ENCODE data around the gene AMOTL1.
"Not testable (repeated sequence)": the region's sequence is repeated elsewhere in the genome, so short reads cannot be mapped to it uniquely, and the experiment has no call there.

AMOTL1 gene

DNA sequence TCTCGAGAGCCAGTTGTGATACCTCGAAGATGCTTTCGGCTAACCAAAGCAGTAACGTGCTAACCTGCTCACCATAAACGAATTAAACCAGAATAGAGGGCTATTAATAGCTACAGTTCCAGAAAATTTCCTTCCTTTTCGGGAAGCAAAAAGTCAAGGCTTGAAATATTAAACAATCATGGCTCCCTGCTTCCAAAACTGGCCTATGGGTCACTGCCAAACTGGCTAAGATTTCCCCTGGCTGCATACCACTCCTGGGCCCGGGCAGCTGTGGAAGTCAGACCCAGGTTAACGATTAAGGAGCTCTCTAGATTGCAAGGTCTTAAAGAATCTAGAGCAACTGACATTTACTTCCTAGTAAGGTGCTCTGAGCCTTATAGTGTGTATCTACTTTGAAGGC lies 1.7 kb downstream of the AMOTL1 start:
- no peak for DNase-seq

DNA sequence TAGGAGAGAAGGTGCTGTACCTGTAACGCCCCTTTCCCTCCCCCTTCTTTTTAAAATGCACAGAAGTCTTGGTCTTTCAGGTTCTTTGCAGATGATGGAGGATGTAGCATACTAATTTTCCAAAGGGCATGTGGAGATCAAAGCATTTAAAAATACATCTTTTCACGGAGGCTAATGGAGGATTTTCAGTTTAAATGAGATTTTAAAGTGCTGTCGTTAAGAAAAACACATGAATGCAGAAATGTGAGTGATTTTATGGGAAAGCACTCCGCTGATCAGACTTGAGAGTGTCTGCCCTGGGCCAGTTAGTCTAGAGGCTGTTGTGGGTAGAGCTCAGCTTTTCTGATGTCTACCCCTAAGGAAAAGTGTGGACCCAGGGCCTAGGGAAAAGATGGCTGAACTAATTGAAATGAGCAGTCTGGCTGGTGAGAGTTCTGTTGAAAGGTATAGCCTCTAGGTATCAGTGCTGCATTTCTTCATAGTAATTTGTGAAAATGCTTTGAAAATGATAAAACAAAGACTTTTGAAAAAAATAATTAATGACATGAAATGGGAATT lies 2.5 kb downstream of the AMOTL1 start:
- no peak for DNase-seq

- DNase-seq, result no peak
Measured at GRCh38 chr11:94771390-94771789, 3.2 kb downstream of the AMOTL1 start.

DNA sequence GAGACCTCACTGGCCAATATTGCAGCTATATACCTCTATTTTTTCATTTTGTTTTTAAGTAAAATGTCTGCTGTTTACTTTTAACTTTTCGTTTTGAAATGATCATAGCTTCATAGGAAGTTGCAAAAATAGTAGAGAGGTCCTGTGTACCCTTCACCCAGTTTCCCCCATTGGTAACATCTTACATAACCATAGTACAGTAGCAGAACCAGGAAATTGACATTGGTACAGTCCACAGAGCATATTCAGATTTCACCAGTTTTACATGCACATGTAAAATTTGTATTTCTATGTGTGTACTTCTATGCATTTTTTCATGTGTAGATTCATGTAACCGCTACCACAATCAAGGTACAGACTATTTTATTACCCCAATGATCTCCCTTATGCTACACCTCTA lies 3.8 kb downstream of the AMOTL1 start:
- DNase-seq, result no peak

- DNase-seq, result no peak
Measured at GRCh38 chr11:94773842-94774241, 5.7 kb downstream of the AMOTL1 start.

- no peak for DNase-seq
Measured at GRCh38 chr11:94774345-94774744, 6.2 kb downstream of the AMOTL1 start.

GRCh38 chr11:94775567-94776327 lies 7.6 kb downstream of the AMOTL1 start:
- no peak for DNase-seq

DNA sequence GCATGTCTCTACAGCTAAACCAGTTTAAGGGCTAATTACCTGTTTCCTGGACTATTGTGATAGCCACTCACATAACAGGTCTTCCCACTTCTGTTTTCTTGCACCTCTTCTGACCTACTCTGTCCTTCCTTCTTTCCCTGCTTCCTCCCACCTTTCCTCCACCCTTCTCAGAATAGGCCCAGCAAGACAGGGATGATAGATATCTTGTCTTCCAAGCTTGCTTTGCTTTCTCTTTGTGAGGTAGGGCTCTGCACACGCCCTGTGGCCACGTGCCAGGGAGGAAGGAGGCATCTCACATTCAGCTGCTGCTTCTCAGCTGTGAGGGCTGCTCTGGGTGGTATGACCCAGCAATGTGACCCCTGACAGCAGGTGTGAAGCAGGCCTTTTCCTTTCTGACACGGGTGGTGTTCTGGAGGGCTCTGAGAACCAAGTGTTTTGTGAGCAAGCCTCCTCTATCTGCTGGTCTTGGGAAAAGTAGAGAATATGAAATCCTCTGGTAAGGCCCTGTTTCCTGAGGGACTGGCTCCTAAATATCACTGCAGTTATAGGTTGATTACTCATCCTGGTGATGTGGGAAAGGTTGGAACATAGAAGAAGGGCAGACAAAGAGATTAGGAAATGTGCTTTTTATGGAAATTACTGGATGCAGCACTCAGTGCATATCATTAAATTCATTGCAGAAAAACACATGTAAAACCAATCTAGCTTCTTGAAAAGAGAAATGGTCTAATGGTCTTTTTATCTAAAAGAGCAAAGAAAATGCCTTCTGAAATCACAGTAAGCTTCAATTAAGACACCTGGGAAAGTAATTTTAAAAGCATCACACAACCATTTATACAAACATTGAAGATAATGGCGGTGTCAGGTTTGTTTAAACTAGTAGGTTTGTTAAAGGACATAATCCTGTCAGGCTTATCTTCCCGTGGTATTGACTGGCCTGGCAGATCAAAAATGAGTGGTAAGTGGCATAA lies 8.5 kb downstream of the AMOTL1 start:
- DNase-seq, result no peak

GRCh38 chr11:94780432-94780831 lies 12.3 kb downstream of the AMOTL1 start:
- no peak for DNase-seq

- DNase-seq, result no peak
Measured at GRCh38 chr11:94781837-94782236, 13.7 kb downstream of the AMOTL1 start.

GRCh38 chr11:94782446-94782845 lies 14.3 kb downstream of the AMOTL1 start:
- DNase-seq, result no peak

GRCh38 chr11:94784884-94785283 lies 16.7 kb downstream of the AMOTL1 start:
- no peak for DNase-seq

DNA sequence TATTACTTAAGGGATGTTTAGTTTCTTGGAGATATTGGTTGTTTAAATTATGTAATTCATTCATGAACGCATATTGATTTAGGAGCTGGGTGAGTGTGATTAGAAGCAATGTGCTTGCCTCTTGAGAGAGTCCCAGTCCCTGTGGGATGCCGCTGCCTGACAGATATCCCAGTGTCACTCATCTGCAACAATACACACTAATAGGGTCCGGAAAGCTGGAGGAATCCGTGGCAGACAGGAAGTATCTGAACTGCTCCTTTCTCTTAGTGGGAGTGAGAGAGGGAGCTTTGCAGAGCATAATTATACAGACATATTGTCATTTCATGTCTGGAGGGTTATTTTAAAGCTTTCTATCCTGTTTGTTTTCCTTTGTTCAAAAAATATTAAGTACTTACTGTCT lies 17.4 kb downstream of the AMOTL1 start:
- DNase-seq, result no peak

GRCh38 chr11:94786264-94787126 lies 18.3 kb downstream of the AMOTL1 start:
- DNase-seq, result no peak

- DNase-seq, result no peak
Measured at GRCh38 chr11:94787801-94788200, 19.6 kb downstream of the AMOTL1 start.

- no peak for DNase-seq
Measured at GRCh38 chr11:94788396-94788795, 20.2 kb downstream of the AMOTL1 start.

DNA sequence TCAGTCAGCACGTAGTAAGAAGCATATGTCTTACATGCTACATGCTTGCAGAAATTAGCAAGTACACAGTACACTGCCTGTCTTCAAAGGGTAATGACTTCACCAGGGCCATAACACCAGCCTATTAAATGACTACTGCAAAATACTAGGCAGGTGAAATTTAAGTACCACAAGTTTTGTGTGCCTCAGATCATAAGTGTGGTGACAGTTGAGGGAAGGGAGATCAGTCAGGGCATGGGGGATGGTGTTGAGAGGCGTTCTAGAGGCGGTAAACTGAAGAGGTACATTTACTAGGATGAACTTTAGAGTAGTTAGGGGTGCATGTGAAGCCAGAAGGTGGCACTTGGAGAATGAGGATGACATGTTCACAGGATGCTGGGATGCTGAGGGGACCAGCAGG lies 22.0 kb downstream of the AMOTL1 start:
- DNase-seq, result no peak

DNA sequence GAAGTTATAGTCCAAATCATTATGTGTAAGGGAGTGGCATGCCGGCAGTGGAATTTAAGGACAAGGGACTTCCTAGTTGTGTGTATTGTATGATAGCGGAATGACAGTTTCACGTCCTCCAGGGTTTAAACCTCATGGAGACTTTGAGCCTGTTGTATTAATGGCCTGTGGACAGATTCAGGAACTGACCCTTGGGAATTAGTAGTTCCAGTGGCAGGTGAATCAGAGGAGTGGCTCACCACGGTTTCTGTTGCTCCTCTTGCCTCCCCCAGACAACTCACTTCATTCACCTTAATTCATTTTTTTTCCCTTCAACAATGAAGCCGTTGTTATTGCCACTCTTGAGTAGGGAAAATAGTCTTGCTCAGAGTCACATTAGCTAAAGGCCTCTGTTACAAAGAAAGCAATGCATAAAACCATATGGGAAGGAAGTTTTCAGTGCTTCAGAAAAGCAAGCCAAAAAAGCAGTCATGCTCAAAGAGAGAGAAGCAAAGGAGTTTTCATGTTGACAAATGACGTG lies 22.6 kb downstream of the AMOTL1 start:
- DNase-seq, result no peak

DNA sequence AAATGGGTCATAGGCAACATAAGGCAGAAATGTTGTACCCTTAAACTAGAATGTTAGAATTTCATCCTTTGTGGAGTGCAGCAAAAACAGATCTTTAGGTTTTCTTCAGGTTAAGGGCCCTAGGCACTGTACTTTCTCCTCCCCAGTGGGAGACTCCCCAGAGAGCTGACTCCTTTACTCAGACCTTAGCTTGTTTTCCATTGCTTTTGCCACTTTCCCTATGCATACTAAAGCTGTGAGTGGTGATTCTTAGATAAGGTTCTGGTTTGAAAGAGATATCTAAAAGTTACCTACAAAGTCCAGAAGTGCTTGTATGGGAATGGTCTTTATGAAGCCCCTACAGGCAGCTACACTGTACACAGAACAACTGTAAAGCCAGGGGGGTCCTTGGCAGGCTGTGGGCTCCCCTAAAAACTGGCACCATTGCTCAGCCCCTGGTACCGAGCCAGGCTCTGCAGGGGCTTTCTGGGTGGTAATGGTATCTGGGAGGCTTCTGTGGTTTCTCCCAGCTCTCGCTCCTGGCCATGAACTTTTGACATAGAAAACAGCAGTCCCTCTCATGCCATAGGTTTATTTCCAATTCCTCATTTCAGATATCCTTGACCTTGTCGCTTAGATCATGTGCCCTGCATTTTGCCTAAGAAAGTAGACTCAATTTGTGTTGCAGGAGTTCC lies 23.2 kb downstream of the AMOTL1 start:
- no peak for DNase-seq

- not testable (repeated sequence) for DNase-seq
Measured at GRCh38 chr11:94791942-94792341, 23.8 kb downstream of the AMOTL1 start.

DNA sequence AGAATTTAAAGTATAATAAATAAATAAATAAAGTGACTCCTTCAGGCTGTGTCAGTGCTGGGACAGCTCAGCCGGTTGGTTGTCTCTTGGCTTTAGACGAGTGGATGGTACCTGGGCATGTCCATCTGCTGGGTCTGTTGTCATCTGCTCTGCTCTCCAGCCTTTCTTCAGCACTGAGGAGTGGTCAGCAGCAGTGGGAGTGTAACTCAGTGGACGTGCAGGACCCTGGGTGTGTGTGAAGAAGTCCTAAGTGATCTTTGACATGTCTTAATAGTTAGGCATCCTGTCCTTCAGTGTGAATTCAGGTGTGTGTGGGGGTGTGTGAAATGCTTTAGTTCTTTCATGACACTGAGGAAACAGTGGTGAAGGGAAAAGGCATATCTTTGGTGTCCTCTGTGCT lies 24.3 kb downstream of the AMOTL1 start:
- no peak for DNase-seq

- no peak for DNase-seq
Measured at GRCh38 chr11:94793002-94793401, 24.8 kb downstream of the AMOTL1 start.

Data from activated CD4-positive, alpha-beta T cell treated with anti-CD3 and anti-CD28 coated beads, Interleukin-2, amount 50 U/mL, for 4 hours (primary cell).